GM19397 (cell line): ENCODE measurements around the gene DCLK2.
"Not testable (repeated sequence)": the region's sequence is repeated elsewhere in the genome, so short reads cannot be mapped to it uniquely, and the experiment has no call there.

Experiments
- ATAC-seq: cut with Tn5 transposase; IDR thresholded peaks from one replicate; pipeline ENCODE4 v1.9.1; 2021; ENCODE audit warnings: mild to moderate bottlenecking, moderate library complexity; ENCODE audit not compliant: unreplicated experiment

Gene DCLK2

GRCh38 chr4:150197256-150197655 lies 119.0 kb downstream of the DCLK2 start:
- not testable (repeated sequence) for ATAC-seq

- ATAC-seq: no peak
These were observed 120.8 kb downstream of the DCLK2 start for GRCh38 chr4:150199056-150199455.

GRCh38 chr4:150205016-150205415 lies 126.8 kb downstream of the DCLK2 start:
- no peak for ATAC-seq

- no peak for ATAC-seq
These were observed 128.0 kb downstream of the DCLK2 start for GRCh38 chr4:150206265-150206664.

- ATAC-seq: no peak
These were observed 128.7 kb downstream of the DCLK2 start for GRCh38 chr4:150206954-150207353.

- ATAC-seq: no peak
These were observed 129.6 kb downstream of the DCLK2 start for GRCh38 chr4:150207871-150208270.

- no peak for ATAC-seq
These were observed 131.0 kb downstream of the DCLK2 start for GRCh38 chr4:150209140-150209829.

GRCh38 chr4:150211016-150211415 lies 132.8 kb downstream of the DCLK2 start:
- ATAC-seq: no peak

GRCh38 chr4:150211799-150212445 lies 133.7 kb downstream of the DCLK2 start:
- ATAC-seq: no peak

- ATAC-seq: no peak
These were observed 134.2 kb downstream of the DCLK2 start for GRCh38 chr4:150212485-150212884.

- no peak for ATAC-seq
These were observed 134.7 kb downstream of the DCLK2 start for GRCh38 chr4:150212927-150213326.

GRCh38 chr4:150215601-150216000 lies 137.4 kb downstream of the DCLK2 start:
- ATAC-seq: no peak

GRCh38 chr4:150216726-150217125 lies 138.5 kb downstream of the DCLK2 start:
- no peak for ATAC-seq

GRCh38 chr4:150217192-150217591 lies 138.9 kb downstream of the DCLK2 start:
- no peak for ATAC-seq

- no peak for ATAC-seq
These were observed 139.6 kb downstream of the DCLK2 start for GRCh38 chr4:150217808-150218207.

- ATAC-seq: no peak
These were observed 140.2 kb downstream of the DCLK2 start for GRCh38 chr4:150218447-150218846.

GRCh38 chr4:150219841-150220240 lies 141.6 kb downstream of the DCLK2 start:
- no peak for ATAC-seq

GRCh38 chr4:150224896-150225591 lies 146.8 kb downstream of the DCLK2 start:
- ATAC-seq: no peak

GRCh38 chr4:150229520-150229919 lies 151.3 kb downstream of the DCLK2 start:
- ATAC-seq: no peak

- no peak for ATAC-seq
These were observed 152.3 kb downstream of the DCLK2 start for GRCh38 chr4:150230561-150230960.

GRCh38 chr4:150231107-150231770 lies 153.0 kb downstream of the DCLK2 start:
- no peak for ATAC-seq
